Spleen (tissue), 11 donors: Measurements from ENCODE around the gene ITIH2. TPM values are rescaled to one million over a fixed set of nuclear protein-coding genes. Genes with fewer than 3 reads are reported as not detected.

Experiments used
- DNase-seq: peaks from one replicate; pipeline ENCODE4 v3.0.0-alpha.2; 2020
- H3K27ac ChIP-seq, 8 donors: fragments of 200-600 bp; sonication (generic) in 7 of 8; 1 replicate in 4 of 8; 2 replicates in 4 of 8; pipeline versions ENCODE4 v1.5.0 to v1.8.0; 2016 to 2021; ENCODE audit warnings: inconsistent platforms in 4 of 8, mild to moderate bottlenecking in 4 of 8, moderate library complexity in 1 of 8
- H3K27me3 ChIP-seq, 7 donors: fragments of 200-600 bp; sonication (generic) in 6 of 7; replicated peaks in 1 of 7; 1 replicate in 4 of 7; 2 replicates in 3 of 7; pipeline versions ENCODE4 v1.5.0 to v1.8.0; 2016 to 2021; ENCODE audit warnings: inconsistent platforms in 3 of 7, mild to moderate bottlenecking in 1 of 7
- H3K36me3 ChIP-seq, 6 donors: fragments of 200-600 bp; sonication (generic) in 5 of 6; 1 replicate in 4 of 6; 2 replicates in 2 of 6; pipeline versions ENCODE4 v1.5.0 to v1.8.0; 2016 to 2021; ENCODE audit warnings: inconsistent platforms in 2 of 6
- H3K4me1 ChIP-seq, 6 donors: fragments of 200-600 bp; sonication (generic) in 5 of 6; 1 replicate in 3 of 6; 2 replicates in 3 of 6; pipeline versions ENCODE4 v1.5.0 to v1.8.0; 2016 to 2021; ENCODE audit warnings: inconsistent platforms in 3 of 6
- H3K4me3 ChIP-seq, 8 donors: fragments of 200-600 bp; sonication (generic) in 7 of 8; 1 replicate in 4 of 8; 2 replicates in 4 of 8; pipeline versions ENCODE4 v1.5.0 to v1.8.0; 2016 to 2021; ENCODE audit warnings: inconsistent platforms in 4 of 8, mild to moderate bottlenecking in 4 of 8, moderate library complexity in 2 of 8
- H3K9me3 ChIP-seq, 8 donors: fragments of 200-600 bp; sonication (generic) in 7 of 8; 1 replicate in 4 of 8; 2 replicates in 4 of 8; pipeline versions ENCODE4 v1.5.0 to v1.8.0; 2016 to 2021; ENCODE audit warnings: inconsistent platforms in 4 of 8
- CTCF ChIP-seq, 11 experiments: fragments of 200-600 bp in 7 of 11; fragments of 450-650 bp in 4 of 11; sonication (generic) in 4 of 11; IDR thresholded peaks in 8 of 11; conservative IDR thresholded peaks in 3 of 11; 1 replicate in 7 of 11; 2 replicates in 4 of 11; pipeline versions ENCODE4 v1.4.0 to v1.8.0; 2016 to 2021; ENCODE audit warnings: antibody characterized with exemption in 11 of 11, inconsistent platforms in 4 of 11, mild to moderate bottlenecking in 1 of 11
- POLR2A ChIP-seq, 3 donors: fragments of 450-650 bp; IDR thresholded peaks; one replicate each; pipeline ENCODE4 v1.5.1; 2017; ENCODE audit warnings: antibody characterized with exemption in 3 of 3, mild to moderate bottlenecking in 1 of 3
- POLR2AphosphoS5 ChIP-seq, 3 donors: sonication (generic); formaldehyde crosslinking; IDR thresholded peaks; one replicate each; pipeline ENCODE4 v1.5.1; 2017; ENCODE audit warnings: antibody characterized with exemption in 3 of 3
- WGBS, 5 donors: extraction: QIAGEN DNeasy Blood & Tissue Kit in 3 of 5; methylation state at CpG; one replicate each; pipeline versions ENCODE4 v1.1.5 to v1.1.7; 2013 to 2018; 5-methylcytosine and 5-hydroxymethylcytosine counted together
- intact Hi-C: fragments of 100-400 bp; cut with DNase I; formaldehyde crosslinking; loops from one replicate; pipeline ENCODE4 v1.15.0; 2023; ENCODE audit warnings: low total_unique reads
- polyA plus RNA-seq, 3 donors: library from polyadenylated mRNA; stranded (reverse); fragments of 200-250 nt; gene quantifications; one replicate each; pipeline ENCODE4 v1.2.1, GENCODE V29; 2013
- total RNA-seq, 7 donors: library from RNA; depleted of rRNA in 3 of 7; stranded (reverse); fragments of >200 nt in 3 of 7; fragmentation: NEBNext Ultra II Directional in 4 of 7; extraction: Animal tissue kit (Norgen Biotek cat#: 25700) in 4 of 7; gene quantifications; one replicate each; pipeline versions ENCODE4 v1.1.0 to v1.2.1, GENCODE V29; 2016 to 2021
- donor health status: healthy with polysubstance abuse.
- donor health status: DM: no; HTN: no; CAD: no; lungs with moderate emphysema.
- donor health status: DM: no; HTN: no; CAD: no.
- donor health status: Bipolar disorder and iron deficiency.
- donor health status: healthy.
- donor health status: DM: no; HTN: no; CAD: no.
- donor health status: DM: yes; HTN: yes; CAD: no.

ITIH2 gene
- total and polyA plus RNA-seq, 10 donors = not detected

- WGBS, 5 donors = 72 to 91% (median 86%) methylated on average over 8 of the region's 8 CpGs
- DNase-seq = no peak
- no peaks in the 10 kb centered on the region for H3K4me1 ChIP-seq
- intact Hi-C loops = no loop called here
- TF ChIP-seq CTCF (IDR thresholded peaks at IDR 0.05 in 8 of 11, conservative IDR thresholded peaks at IDR 0.05 in 3 of 11) (no peak), POLR2AphosphoS5 (IDR thresholded peaks at IDR 0.05) (no peak), POLR2A (IDR thresholded peaks at IDR 0.05) (no peak)
- H3K36me3 ChIP-seq = no peaks in the 10 kb centered on the region
- no peak overlapping the region for H3K4me3 ChIP-seq
- peaks cover 0 to 63% (median 3%) of the 10 kb centered on the region in 7 donors for H3K27me3 ChIP-seq
- no peak overlapping the region for H3K27ac ChIP-seq
- no peaks in the 10 kb centered on the region for H3K9me3 ChIP-seq
Measured at GRCh38 chr10:7704071-7705016, 1.2 kb downstream of the ITIH2 start.

- TF ChIP-seq CTCF (IDR thresholded peaks at IDR 0.05 in 8 of 11, conservative IDR thresholded peaks at IDR 0.05 in 3 of 11) (no peak), POLR2AphosphoS5 (IDR thresholded peaks at IDR 0.05) (no peak), POLR2A (IDR thresholded peaks at IDR 0.05) (no peak)
- intact Hi-C loops = no loop called here
- peaks cover 0 to 53% (median 3%) of the 10 kb centered on the region in 7 donors for H3K27me3 ChIP-seq
- no peak overlapping the region for H3K4me3 ChIP-seq
- no peak for DNase-seq
- no peak overlapping the region for H3K27ac ChIP-seq
- H3K4me1 ChIP-seq = no peaks in the 10 kb centered on the region
- no peaks in the 10 kb centered on the region for H3K9me3 ChIP-seq
- no peaks in the 10 kb centered on the region for H3K36me3 ChIP-seq
- WGBS, 5 donors = 74 to 88% (median 84%) methylated on average over 3 of the region's 3 CpGs
Measured at GRCh38 chr10:7705341-7705740, 2.2 kb downstream of the ITIH2 start.

DNA sequence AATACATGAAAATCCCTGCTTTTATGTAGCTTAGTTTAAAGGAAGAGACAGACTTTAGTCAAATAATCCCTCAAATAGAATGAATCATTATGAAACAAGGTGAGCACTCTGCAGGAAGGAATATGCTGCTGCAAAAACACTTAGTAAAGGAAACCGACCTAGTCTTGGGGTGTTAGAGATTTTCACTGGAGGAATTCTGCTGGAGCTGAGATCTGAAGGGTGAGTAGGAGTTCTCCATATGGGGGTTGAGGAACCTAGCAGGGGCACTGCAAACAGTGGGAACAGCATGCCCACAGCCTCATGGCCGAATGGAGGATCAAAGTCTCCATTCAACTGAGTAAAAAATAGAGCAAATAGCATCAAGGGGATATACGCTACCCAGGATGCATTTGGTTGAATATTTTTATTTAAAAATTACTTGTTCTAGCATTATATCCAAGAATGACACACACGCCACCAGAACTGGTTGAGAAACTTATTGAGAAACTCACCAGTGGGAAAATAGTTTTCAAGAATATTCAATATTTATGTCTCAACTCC is 3.5 kb downstream of the ITIH2 start:
- no peak overlapping the region for H3K4me3 ChIP-seq
- TF ChIP-seq CTCF (IDR thresholded peaks at IDR 0.05 in 8 of 11, conservative IDR thresholded peaks at IDR 0.05 in 3 of 11) (no peak), POLR2A (IDR thresholded peaks at IDR 0.05) (no peak), POLR2AphosphoS5 (IDR thresholded peaks at IDR 0.05) (no peak)
- no peaks in the 10 kb centered on the region for H3K4me1 ChIP-seq
- intact Hi-C loops = no loop called here
- no peak overlapping the region for H3K27ac ChIP-seq
- peaks cover 0 to 45% (median 3%) of the 10 kb centered on the region in 7 donors for H3K27me3 ChIP-seq
- 81 to 87% (median 86%) methylated on average over 4 of the region's 4 CpGs for WGBS, 5 donors
- peaks cover 0 to 5% (median 0%) of the 10 kb centered on the region in 8 donors for H3K9me3 ChIP-seq
- no peaks in the 10 kb centered on the region for H3K36me3 ChIP-seq
- DNase-seq = no peak

DNA sequence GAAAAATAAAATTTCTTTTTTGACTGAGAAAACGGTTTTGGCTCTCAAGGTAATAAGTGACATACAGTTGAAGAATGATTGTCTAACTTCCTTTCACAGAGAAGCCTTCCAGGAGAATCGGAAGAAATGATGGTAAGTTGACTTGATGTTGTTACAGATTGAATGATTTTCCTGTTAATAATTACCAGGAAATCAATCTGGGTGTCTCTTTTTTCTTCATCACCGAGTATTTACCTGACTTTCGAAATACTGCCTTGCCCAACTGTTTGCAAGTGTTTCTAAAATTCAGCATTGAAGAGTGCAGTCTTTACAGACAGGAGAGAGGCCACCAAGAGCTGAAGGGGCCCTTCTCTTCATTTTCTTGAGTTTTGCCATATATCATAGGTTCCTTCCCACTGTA is 4.0 kb downstream of the ITIH2 start:
- no peak for DNase-seq
- no peaks in the 10 kb centered on the region for H3K4me1 ChIP-seq
- WGBS, 5 donors = 63 to 87% (median 65%) methylated on average over 4 of the region's 4 CpGs

More for the DNA sequence above, 4.0 kb downstream of the ITIH2 start:
- TF ChIP-seq CTCF (IDR thresholded peaks at IDR 0.05 in 8 of 11, conservative IDR thresholded peaks at IDR 0.05 in 3 of 11) (no peak), POLR2AphosphoS5 (IDR thresholded peaks at IDR 0.05) (no peak), POLR2A (IDR thresholded peaks at IDR 0.05) (no peak)
- Histone ChIP-seq H3K9me3 (peaks cover 0 to 5% (median 0%) of the 10 kb centered on the region in 8 donors), H3K27ac (no peak overlapping the region), H3K27me3 (peaks cover 0 to 45% (median under 1%) of the 10 kb centered on the region in 7 donors), H3K4me3 (no peak overlapping the region), H3K36me3 (no peaks in the 10 kb centered on the region)
- intact Hi-C loops = no loop called here
